Neural cell (in vitro differentiated cells): Measurements from ENCODE around the gene CD2AP.

Source experiments
- EZH2 ChIP-seq: fragments of 200-600, 300-800 bp; shearing (Covaris generic), sonication (generic); IDR thresholded peaks from 2 replicates; pipeline ENCODE4 v1.6.1; 2014; ENCODE audit warnings: antibody characterized with exemption, low read length, borderline replicate concordance, mild to moderate bottlenecking; ENCODE audit not compliant: insufficient read depth, poor library complexity, severe bottlenecking
- POLR2AphosphoS5 ChIP-seq: IDR thresholded peaks from 2 replicates; pipeline ENCODE4 v1.6.1; 2012
- RAD21 ChIP-seq: fragments of 450-650 bp; conservative IDR thresholded peaks from 2 replicates; pipeline ENCODE4 v1.6.1; 2014; ENCODE audit warnings: antibody characterized with exemption, mild to moderate bottlenecking, moderate library complexity
- TF ChIP-seq, protein P1 (sequence below): fragments of 450-650 bp; IDR thresholded peaks from 2 replicates; pipeline ENCODE4 v1.5.1; 2014; ENCODE audit warnings: antibody characterized with exemption, mild to moderate bottlenecking, moderate library complexity; ENCODE audit not compliant: poor library complexity, severe bottlenecking
- TF ChIP-seq, protein P2 (sequence below): IDR thresholded peaks from 2 replicates; pipeline ENCODE4 v1.6.1; 2012; ENCODE audit warnings: borderline replicate concordance

DNA sequence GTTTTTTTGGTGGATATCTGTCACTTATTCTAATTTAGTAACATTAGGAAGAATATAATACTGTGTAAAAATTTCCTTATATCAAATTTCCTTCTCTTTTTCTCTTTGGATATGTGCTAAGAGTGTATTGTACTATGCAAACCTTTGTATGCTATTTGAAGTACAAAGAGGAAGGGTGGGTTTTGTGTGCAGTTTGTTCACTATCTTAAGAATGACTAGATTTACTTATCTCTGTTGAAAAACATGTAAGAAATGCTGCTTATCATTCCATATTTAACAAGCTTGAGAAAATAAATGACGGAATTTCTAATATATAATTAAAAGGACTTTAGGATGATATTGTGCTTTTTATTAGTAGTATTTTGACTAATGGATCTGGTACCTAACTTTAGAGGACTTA is 13.1 kb downstream of the CD2AP start:
- TF ChIP-seq, protein P1, sequence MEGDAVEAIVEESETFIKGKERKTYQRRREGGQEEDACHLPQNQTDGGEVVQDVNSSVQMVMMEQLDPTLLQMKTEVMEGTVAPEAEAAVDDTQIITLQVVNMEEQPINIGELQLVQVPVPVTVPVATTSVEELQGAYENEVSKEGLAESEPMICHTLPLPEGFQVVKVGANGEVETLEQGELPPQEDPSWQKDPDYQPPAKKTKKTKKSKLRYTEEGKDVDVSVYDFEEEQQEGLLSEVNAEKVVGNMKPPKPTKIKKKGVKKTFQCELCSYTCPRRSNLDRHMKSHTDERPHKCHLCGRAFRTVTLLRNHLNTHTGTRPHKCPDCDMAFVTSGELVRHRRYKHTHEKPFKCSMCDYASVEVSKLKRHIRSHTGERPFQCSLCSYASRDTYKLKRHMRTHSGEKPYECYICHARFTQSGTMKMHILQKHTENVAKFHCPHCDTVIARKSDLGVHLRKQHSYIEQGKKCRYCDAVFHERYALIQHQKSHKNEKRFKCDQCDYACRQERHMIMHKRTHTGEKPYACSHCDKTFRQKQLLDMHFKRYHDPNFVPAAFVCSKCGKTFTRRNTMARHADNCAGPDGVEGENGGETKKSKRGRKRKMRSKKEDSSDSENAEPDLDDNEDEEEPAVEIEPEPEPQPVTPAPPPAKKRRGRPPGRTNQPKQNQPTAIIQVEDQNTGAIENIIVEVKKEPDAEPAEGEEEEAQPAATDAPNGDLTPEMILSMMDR: no peak
- TF ChIP-seq, protein P2, sequence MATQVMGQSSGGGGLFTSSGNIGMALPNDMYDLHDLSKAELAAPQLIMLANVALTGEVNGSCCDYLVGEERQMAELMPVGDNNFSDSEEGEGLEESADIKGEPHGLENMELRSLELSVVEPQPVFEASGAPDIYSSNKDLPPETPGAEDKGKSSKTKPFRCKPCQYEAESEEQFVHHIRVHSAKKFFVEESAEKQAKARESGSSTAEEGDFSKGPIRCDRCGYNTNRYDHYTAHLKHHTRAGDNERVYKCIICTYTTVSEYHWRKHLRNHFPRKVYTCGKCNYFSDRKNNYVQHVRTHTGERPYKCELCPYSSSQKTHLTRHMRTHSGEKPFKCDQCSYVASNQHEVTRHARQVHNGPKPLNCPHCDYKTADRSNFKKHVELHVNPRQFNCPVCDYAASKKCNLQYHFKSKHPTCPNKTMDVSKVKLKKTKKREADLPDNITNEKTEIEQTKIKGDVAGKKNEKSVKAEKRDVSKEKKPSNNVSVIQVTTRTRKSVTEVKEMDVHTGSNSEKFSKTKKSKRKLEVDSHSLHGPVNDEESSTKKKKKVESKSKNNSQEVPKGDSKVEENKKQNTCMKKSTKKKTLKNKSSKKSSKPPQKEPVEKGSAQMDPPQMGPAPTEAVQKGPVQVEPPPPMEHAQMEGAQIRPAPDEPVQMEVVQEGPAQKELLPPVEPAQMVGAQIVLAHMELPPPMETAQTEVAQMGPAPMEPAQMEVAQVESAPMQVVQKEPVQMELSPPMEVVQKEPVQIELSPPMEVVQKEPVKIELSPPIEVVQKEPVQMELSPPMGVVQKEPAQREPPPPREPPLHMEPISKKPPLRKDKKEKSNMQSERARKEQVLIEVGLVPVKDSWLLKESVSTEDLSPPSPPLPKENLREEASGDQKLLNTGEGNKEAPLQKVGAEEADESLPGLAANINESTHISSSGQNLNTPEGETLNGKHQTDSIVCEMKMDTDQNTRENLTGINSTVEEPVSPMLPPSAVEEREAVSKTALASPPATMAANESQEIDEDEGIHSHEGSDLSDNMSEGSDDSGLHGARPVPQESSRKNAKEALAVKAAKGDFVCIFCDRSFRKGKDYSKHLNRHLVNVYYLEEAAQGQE: no peak
- TF ChIP-seq EZH2 (no peak), RAD21 (no peak), POLR2AphosphoS5 (no peak)
